PC-3 (cell line): ENCODE measurements around the gene ANKRD23.

Experiments used
- EZH2 ChIP-seq: fragments of 300-600 bp; sonication (generic); IDR thresholded peaks from one replicate; pipeline ENCODE4 v1.6.1; 2017; ENCODE audit warnings: antibody characterized with exemption, mild to moderate bottlenecking, low read length; ENCODE audit not compliant: unreplicated experiment
- TF ChIP-seq, protein P1 (sequence below): fragments of 300-600 bp; sonication (generic); conservative IDR thresholded peaks from 2 replicates; pipeline ENCODE4 v1.5.1; 2017; ENCODE audit warnings: antibody characterized with exemption, low read depth, mild to moderate bottlenecking, low read length

DNA sequence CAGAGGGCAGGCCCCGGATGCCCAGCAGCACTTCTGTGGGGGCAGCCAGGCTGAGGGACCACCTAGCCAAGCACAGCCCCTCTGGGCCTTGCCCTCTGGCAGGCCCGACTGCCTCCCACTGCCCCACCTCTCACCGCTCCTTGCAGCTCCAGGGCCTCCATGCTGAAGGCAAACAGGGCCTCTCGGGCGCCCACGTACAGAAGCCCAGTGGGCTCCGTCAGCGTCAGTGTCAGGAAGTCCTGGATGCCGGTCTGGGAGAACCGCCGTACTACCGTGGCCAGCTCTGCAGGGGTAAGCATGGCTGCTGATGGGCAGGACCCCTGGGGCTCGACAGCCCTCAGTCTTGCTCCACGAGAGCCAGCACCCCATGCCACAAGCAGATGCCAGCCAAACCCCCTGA is 22.3 kb upstream of the ANKRD23 start:
- TF ChIP-seq, protein P1, sequence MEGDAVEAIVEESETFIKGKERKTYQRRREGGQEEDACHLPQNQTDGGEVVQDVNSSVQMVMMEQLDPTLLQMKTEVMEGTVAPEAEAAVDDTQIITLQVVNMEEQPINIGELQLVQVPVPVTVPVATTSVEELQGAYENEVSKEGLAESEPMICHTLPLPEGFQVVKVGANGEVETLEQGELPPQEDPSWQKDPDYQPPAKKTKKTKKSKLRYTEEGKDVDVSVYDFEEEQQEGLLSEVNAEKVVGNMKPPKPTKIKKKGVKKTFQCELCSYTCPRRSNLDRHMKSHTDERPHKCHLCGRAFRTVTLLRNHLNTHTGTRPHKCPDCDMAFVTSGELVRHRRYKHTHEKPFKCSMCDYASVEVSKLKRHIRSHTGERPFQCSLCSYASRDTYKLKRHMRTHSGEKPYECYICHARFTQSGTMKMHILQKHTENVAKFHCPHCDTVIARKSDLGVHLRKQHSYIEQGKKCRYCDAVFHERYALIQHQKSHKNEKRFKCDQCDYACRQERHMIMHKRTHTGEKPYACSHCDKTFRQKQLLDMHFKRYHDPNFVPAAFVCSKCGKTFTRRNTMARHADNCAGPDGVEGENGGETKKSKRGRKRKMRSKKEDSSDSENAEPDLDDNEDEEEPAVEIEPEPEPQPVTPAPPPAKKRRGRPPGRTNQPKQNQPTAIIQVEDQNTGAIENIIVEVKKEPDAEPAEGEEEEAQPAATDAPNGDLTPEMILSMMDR, result no peak
- TF ChIP-seq EZH2, result no peak
